Astrocyte of the cerebellum (primary cell): ENCODE results near the gene FBXW12.

ENCODE experiments used
- DNase-seq: peaks from one replicate; pipeline ENCODE4 v3.0.0-alpha.2; 2011; ENCODE audit warnings: low read depth
- H3K4me3 ChIP-seq: 2 replicates; pipeline ENCODE4 v1.5.1; 2011; ENCODE audit warnings: mild to moderate bottlenecking, low read depth, low read length, moderate library complexity
- CTCF ChIP-seq: IDR thresholded peaks from 2 replicates; pipeline ENCODE4 v1.5.1; 2012; ENCODE audit warnings: low read length, low read depth, moderate library complexity, mild to moderate bottlenecking; ENCODE audit errors: missing control alignments
- in situ Hi-C: cut with HindIII; loops from 2 replicates; pipeline ENCODE4 v1.10.0; 2017; ENCODE audit warnings: low sequenced_read_pairs

The FBXW12 gene

GRCh38 chr3:48426401-48426909, 54.4 kb downstream of the FBXW12 start:
- in situ Hi-C loops: loop anchor here (25.0 kb wide), 1 partner anchor 164 kb away; no protein-coding TSS in a partner anchor
- peak overlapping the region; percentile 7 for H3K4me3 ChIP-seq
- DNase-seq: no peak
- no peak for TF ChIP-seq CTCF

GRCh38 chr3:48426944-48427629, 55.1 kb downstream of the FBXW12 start:
- no peak for TF ChIP-seq CTCF
- no peak for DNase-seq
- peak overlapping the region; percentile 61 for H3K4me3 ChIP-seq
- in situ Hi-C loops: loop anchor here (25.0 kb wide), 1 partner anchor 165 kb away; no protein-coding TSS in a partner anchor

- DNase-seq: no peak
- in situ Hi-C loops: loop anchor here (25.0 kb wide), 1 partner anchor 165 kb away; no protein-coding TSS in a partner anchor
- TF ChIP-seq CTCF: no peak
- peak overlapping the region; percentile 61 for H3K4me3 ChIP-seq
Observed at GRCh38 chr3:48427630-48427962, 55.6 kb downstream of the FBXW12 start.

- DNase-seq: no peak
- no peak for TF ChIP-seq CTCF
- peak overlapping the region; percentile 61 for H3K4me3 ChIP-seq
- in situ Hi-C loops: loop anchor here (25.0 kb wide), 1 partner anchor 166 kb away; no protein-coding TSS in a partner anchor
Observed at GRCh38 chr3:48428088-48428571, 56.1 kb downstream of the FBXW12 start.

- peak overlapping the region; percentile 61 for H3K4me3 ChIP-seq
- in situ Hi-C loops: loop anchor here (25.0 kb wide), 1 partner anchor 166 kb away; no protein-coding TSS in a partner anchor
- no peak for TF ChIP-seq CTCF
- DNase-seq: no peak
Observed at GRCh38 chr3:48428572-48429316, 56.7 kb downstream of the FBXW12 start.

- no peak for DNase-seq
- TF ChIP-seq CTCF: no peak
- H3K4me3 ChIP-seq: peak overlapping the region; percentile 61
- in situ Hi-C loops: loop anchor here (25.0 kb wide), 1 partner anchor 167 kb away; no protein-coding TSS in a partner anchor
Observed at GRCh38 chr3:48429317-48429959, 57.4 kb downstream of the FBXW12 start.
